Esophagus squamous epithelium (tissue), 5 donors: ENCODE measurements around the gene ZEB1. TPM values are rescaled to one million over a fixed set of nuclear protein-coding genes. Genes with fewer than 3 reads are reported as not detected.

Experiments
- DNase-seq: peaks from one replicate; lab custom pipeline; 2025; lab: John Stamatoyannopoulos, UW
- H3K27ac ChIP-seq, 4 donors: fragments of 200-600 bp; sonication (generic); one replicate each; pipeline ENCODE4 v1.5.1; 2016 to 2019; ENCODE audit warnings: mild to moderate bottlenecking in 1 of 4
- H3K27me3 ChIP-seq, 4 donors: fragments of 200-600 bp; sonication (generic); 1 replicate in 3 of 4; 2 replicates in 1 of 4; pipeline versions ENCODE4 v1.5.1 to v1.6.0; 2017 to 2021; ENCODE audit warnings: antibody characterized with exemption in 1 of 4
- H3K36me3 ChIP-seq, 3 donors: fragments of 200-600 bp; sonication (generic); one replicate each; pipeline ENCODE4 v1.5.1; 2016 to 2019
- H3K4me1 ChIP-seq, 3 donors: fragments of 200-600 bp; sonication (generic); one replicate each; pipeline ENCODE4 v1.5.1; 2017 to 2019
- H3K4me3 ChIP-seq, 4 donors: fragments of 200-600 bp; sonication (generic); 1 replicate in 3 of 4; 2 replicates in 1 of 4; pipeline ENCODE4 v1.5.1; 2016 to 2019; ENCODE audit warnings: mild to moderate bottlenecking in 2 of 4, moderate library complexity in 1 of 4
- H3K9me3 ChIP-seq, 3 donors: fragments of 200-600 bp; sonication (generic); one replicate each; pipeline ENCODE4 v1.5.1; 2016 to 2019
- CTCF ChIP-seq, 6 experiments: fragments of 450-650 bp in 4 of 6; fragments of 200-600 bp in 2 of 6; sonication (generic) in 2 of 6; IDR thresholded peaks; one replicate each; pipeline ENCODE4 v1.5.1; 2016 to 2019; ENCODE audit warnings: antibody characterized with exemption in 6 of 6, mild to moderate bottlenecking in 4 of 6, moderate library complexity in 4 of 6
- POLR2A ChIP-seq, 4 donors: fragments of 450-650 bp; IDR thresholded peaks; one replicate each; pipeline ENCODE4 v1.6.1; 2017; ENCODE audit warnings: antibody characterized with exemption in 4 of 4, mild to moderate bottlenecking in 4 of 4, moderate library complexity in 3 of 4
- WGBS, 2 donors: methylation state at CpG; one replicate each; pipeline ENCODE4 v1.1.5; 2018; 5-methylcytosine and 5-hydroxymethylcytosine counted together
- intact Hi-C: fragments of 100-400 bp; cut with DNase I; formaldehyde crosslinking; loops from one replicate; pipeline ENCODE4 v1.15.0; 2022
- total RNA-seq, 4 donors: library from RNA; depleted of rRNA; stranded (reverse); fragments of >200 nt; gene quantifications; one replicate each; pipeline ENCODE4 v1.1.0, GENCODE V29; 2016
- donor health status: DM: yes; HTN: yes; CAD: no.

The ZEB1 gene
- total RNA-seq, 4 donors from 2014 or later = 2.3 to 37.6 (median 11.6) TPM

DNA sequence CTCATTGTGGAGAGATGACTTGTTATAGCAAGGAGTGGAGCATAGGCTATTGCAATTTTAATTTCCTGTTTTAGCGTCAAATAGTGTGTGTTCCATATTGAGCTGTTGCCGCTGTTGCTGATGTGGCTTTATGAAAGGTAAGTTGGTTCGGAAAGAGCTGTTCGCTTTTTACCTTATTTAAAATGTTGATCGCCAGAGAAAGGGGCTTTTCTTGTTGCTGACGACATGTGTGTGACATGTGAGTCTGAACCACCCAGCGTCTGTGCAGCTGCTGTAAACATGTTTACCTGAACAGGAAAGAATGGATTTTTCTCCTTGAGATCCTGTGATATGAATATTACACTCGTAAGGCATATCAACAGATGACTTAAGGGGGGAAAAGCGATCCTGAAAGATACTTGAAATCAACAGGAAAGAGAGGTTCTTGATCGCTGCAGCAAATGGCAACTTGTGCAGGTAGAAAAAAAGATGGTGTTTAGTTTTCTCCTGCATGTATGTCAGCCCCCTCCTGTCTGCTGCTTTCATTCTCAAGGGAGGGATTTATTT, 2.5 kb downstream of the ZEB1 start:
- no peaks in the 10 kb centered on the region for H3K9me3 ChIP-seq
- TF ChIP-seq CTCF (IDR thresholded peaks at IDR 0.05) (no peak), POLR2A (IDR thresholded peaks at IDR 0.05) (no peak)
- intact Hi-C loops = no loop called here
- H3K4me1 ChIP-seq = peaks cover 10 to 48% (median 16%) of the 10 kb centered on the region in 3 donors
- no peak for DNase-seq
- WGBS, 2 donors = 32 to 41% methylated on average over 10 of the region's 10 CpGs
- peaks cover 0 to 24% (median 0%) of the 10 kb centered on the region in 4 donors for H3K27me3 ChIP-seq
- H3K36me3 ChIP-seq = no peaks in the 10 kb centered on the region
- peak overlapping the region; percentile 76 to 90 (median 84) for H3K4me3 ChIP-seq
- H3K27ac ChIP-seq = peak overlapping the region in 3 of 4 donors; percentile 88 to 99 (median 95)

- 66 to 75% methylated on average over 2 of the region's 2 CpGs for WGBS, 2 donors
- H3K9me3 ChIP-seq = no peaks in the 10 kb centered on the region
- TF ChIP-seq CTCF (IDR thresholded peaks at IDR 0.05) (peak in 2 of 6 experiments; percentile 13 to 16), POLR2A (IDR thresholded peaks at IDR 0.05) (no peak)
- no peak overlapping the region for H3K4me3 ChIP-seq
- no peak overlapping the region for H3K27ac ChIP-seq
- intact Hi-C loops = no loop called here
- DNase-seq = no peak
- H3K4me1 ChIP-seq = peaks cover 10 to 48% (median 14%) of the 10 kb centered on the region in 3 donors
- H3K27me3 ChIP-seq = peaks cover 0 to 24% (median 0%) of the 10 kb centered on the region in 4 donors
- H3K36me3 ChIP-seq = no peaks in the 10 kb centered on the region
Observed at GRCh38 chr10:31322647-31323046, 3.6 kb downstream of the ZEB1 start.

DNA sequence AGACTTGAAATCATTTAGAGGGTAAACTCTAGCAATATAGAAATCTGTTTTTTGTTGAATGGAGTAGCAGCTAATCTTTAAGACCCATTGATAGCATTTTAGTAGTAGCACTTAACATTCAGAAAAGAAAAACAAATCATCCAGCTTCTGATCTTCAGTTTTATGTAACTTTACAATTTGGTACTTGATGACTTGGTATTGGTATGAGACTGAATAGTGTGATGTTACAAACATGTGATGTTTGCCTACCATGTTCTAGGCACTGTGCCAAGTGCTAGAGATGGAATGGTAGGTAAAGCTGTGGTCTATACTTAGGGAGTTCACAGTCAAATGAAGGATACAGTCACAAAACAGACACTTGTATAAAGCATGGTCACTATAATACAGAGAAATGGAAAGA, 21.3 kb downstream of the ZEB1 start:
- no peaks in the 10 kb centered on the region for H3K9me3 ChIP-seq
- H3K4me1 ChIP-seq = peaks cover 0 to 11% (median 0%) of the 10 kb centered on the region in 3 donors
- H3K36me3 ChIP-seq = no peaks in the 10 kb centered on the region
- H3K4me3 ChIP-seq = no peak overlapping the region
- H3K27me3 ChIP-seq = no peaks in the 10 kb centered on the region
- no peak for TF ChIP-seq CTCF (IDR thresholded peaks at IDR 0.05)
- TF ChIP-seq POLR2A (IDR thresholded peaks at IDR 0.05) = no peak
- H3K27ac ChIP-seq = no peak overlapping the region
- no peak for DNase-seq
- intact Hi-C loops = no loop called here

DNA sequence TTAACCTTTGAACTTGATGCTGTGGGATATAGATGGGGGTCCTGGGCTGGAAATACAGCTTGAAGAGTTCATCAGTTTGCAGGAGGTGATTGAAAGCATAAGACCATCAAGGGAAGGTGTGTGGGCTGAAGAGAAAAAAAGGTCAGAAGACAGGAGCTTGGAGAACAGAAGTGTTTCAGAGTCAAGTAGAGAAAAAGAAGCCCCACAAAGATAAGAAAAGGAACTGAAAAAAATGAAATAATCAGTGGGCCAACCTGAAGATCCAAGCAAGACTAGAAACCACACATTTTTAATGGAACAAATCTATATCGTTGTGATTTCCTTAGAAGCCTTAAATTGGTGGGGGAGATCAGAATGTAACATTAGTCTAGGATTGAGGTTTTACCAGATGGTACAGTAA, 22.5 kb downstream of the ZEB1 start:
- Histone ChIP-seq H3K9me3 (no peaks in the 10 kb centered on the region), H3K4me1 (peaks cover 0 to 11% (median 4%) of the 10 kb centered on the region in 3 donors), H3K27ac (no peak overlapping the region), H3K27me3 (no peaks in the 10 kb centered on the region), H3K4me3 (no peak overlapping the region), H3K36me3 (no peaks in the 10 kb centered on the region)
- WGBS, 2 donors = 88 to 89% methylated on average over 1 of the region's 1 CpG
- no peak for DNase-seq
- TF ChIP-seq CTCF (IDR thresholded peaks at IDR 0.05) = no peak
- TF ChIP-seq POLR2A (IDR thresholded peaks at IDR 0.05) = no peak
- intact Hi-C loops = no loop called here

- Histone ChIP-seq H3K27me3 (no peaks in the 10 kb centered on the region), H3K27ac (no peak overlapping the region), H3K36me3 (no peaks in the 10 kb centered on the region), H3K4me1 (peaks cover 0 to 22% (median 5%) of the 10 kb centered on the region in 3 donors), H3K9me3 (no peaks in the 10 kb centered on the region), H3K4me3 (no peak overlapping the region)
- DNase-seq = no peak
- WGBS, 2 donors = 49 to 70% methylated on average over 3 of the region's 3 CpGs
- TF ChIP-seq POLR2A (IDR thresholded peaks at IDR 0.05) (no peak), CTCF (IDR thresholded peaks at IDR 0.05) (no peak)
- intact Hi-C loops = no loop called here
Observed at GRCh38 chr10:31343009-31343408, 24.0 kb downstream of the ZEB1 start.
